ENCODE measurements around the gene TBC1D20. TPM values are rescaled to one million over a fixed set of nuclear protein-coding genes. Genes with fewer than 3 reads are reported as not detected.
"Not testable (repeated sequence)": the region's sequence is repeated elsewhere in the genome, so short reads cannot be mapped to it uniquely, and the experiment has no call there.

Gene TBC1D20
- total RNA-seq, 1 donor from 2014 or later, result 26.5 TPM

GRCh38 chr20:391041-391711, 71.2 kb downstream of the TBC1D20 start:
- intact Hi-C loops (cut with DNase I), result no loop called here
- no peak for DNase-seq (ENCODE audit: low spot score)

DNA sequence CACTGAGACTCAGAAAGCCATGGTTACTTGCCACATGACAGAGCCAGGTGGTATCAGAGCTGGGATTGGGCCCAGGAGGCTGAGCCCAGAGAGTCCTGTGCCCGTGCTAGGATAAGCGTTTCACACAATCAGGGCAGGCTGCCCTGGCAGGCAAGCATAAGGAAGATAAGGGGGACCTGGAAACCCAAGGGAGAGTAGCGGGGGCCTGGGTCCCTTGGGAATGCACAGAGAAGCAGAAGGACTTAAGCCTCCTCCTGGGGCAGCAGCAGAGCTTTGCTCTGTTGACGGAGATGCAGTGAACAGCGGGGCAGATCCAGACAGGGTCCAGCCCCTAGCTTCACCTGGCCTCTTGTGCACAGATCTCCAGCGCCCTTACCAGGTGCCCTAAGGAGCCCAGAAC, 73.1 kb downstream of the TBC1D20 start:
- intact Hi-C loops (cut with DNase I), result no loop called here
- DNase-seq (ENCODE audit: low spot score), result no peak

GRCh38 chr20:388034-388994, 74.0 kb downstream of the TBC1D20 start:
- no peak for DNase-seq (ENCODE audit: low spot score)
- intact Hi-C loops (cut with DNase I), result no loop called here

DNA sequence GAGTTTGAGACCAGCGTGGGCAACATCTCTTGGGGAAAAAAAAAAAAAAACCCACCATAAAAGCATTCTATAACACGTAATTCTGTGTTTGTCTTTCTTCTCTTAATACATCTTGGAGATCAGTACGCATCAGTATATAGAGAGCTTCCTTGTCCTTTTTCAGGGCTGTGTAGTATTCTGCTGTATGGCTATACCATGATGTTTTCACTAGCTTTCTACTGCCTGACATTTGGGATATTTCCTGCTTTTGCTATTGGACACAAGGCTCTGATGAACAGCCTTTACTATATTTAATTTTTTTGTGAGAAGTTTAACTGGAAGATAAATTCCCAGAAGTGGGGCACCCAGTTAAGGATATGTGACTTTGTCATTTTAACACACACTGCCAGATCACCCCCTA, 74.8 kb downstream of the TBC1D20 start:
- DNase-seq (ENCODE audit: low spot score), result no peak
- intact Hi-C loops (cut with DNase I), result no loop called here

DNA sequence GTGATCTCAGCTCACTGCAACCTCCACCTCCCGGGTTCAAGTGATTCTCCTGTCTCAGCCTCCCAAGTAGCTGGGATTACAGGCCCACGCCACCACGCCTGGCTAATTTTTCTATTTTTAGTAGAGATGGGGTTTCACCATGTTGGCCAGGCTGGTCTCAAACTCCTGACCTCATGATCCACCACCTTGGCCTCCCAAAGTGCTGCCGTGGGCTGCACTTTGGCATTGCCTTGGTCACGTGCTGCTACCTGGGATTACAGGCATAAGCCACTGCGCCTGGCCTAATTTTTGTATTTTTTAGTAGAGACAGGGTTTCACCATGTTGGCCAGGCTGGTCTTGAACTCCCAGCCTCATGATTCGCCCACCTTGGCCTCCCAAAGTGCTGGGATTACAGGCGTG, 75.7 kb downstream of the TBC1D20 start:
- DNase-seq (ENCODE audit: low spot score); intact Hi-C loops (cut with DNase I): not testable (repeated sequence)

Other genes with a start within 250 kb of the TBC1D20 start
- gene DEFB129, start 235.3 kb downstream of the TBC1D20 start, total RNA-seq, result not detected
- gene DEFB132, start 204.8 kb downstream of the TBC1D20 start, total RNA-seq, result not detected
- 3.7 TPM for gene C20orf96, start 171.8 kb downstream of the TBC1D20 start, total RNA-seq
- 10.4 TPM for gene ZCCHC3, start 165.0 kb downstream of the TBC1D20 start, total RNA-seq
- 10.6 TPM for gene SOX12, start 137.0 kb downstream of the TBC1D20 start, total RNA-seq
- gene NRSN2, start 115.4 kb downstream of the TBC1D20 start, total RNA-seq, result 23.9 TPM
- gene TRIB3, start 81.8 kb downstream of the TBC1D20 start, total RNA-seq, result 1.3 TPM
- 44.3 TPM for gene RBCK1, start 54.2 kb downstream of the TBC1D20 start, total RNA-seq
- 111 TPM for gene CSNK2A1, start 81.3 kb upstream of the TBC1D20 start, total RNA-seq
- 4.8 TPM for gene TCF15, start 147.8 kb upstream of the TBC1D20 start, total RNA-seq
- 38.4 TPM for gene SRXN1, start 190.7 kb upstream of the TBC1D20 start, total RNA-seq
- not detected for gene SCRT2, start 213.3 kb upstream of the TBC1D20 start, total RNA-seq

All from cardiac septum (tissue), 1 donor.